MM.1S (cell line): ENCODE results near the gene EFNA4.

Source experiments
- EZH2 ChIP-seq: fragments of 300-600 bp; sonication (generic); optimal IDR thresholded peaks from 2 replicates; pipeline ENCODE3; 2017; ENCODE audit warnings: low read depth, mild to moderate bottlenecking, antibody characterized with exemption, low read length, mixed read lengths
- EZH2phosphoT487 ChIP-seq: fragments of 300-600 bp; sonication (generic); IDR thresholded peaks from 2 replicates; pipeline ENCODE4 v1.6.1; 2018; ENCODE audit warnings: antibody characterized with exemption, low read length
- TF ChIP-seq, protein P1 (sequence below): fragments of 300-600 bp; sonication (generic); IDR thresholded peaks from 2 replicates; pipeline ENCODE4 v1.5.1; 2016; ENCODE audit warnings: antibody characterized with exemption, low read length, mixed read lengths

DNA sequence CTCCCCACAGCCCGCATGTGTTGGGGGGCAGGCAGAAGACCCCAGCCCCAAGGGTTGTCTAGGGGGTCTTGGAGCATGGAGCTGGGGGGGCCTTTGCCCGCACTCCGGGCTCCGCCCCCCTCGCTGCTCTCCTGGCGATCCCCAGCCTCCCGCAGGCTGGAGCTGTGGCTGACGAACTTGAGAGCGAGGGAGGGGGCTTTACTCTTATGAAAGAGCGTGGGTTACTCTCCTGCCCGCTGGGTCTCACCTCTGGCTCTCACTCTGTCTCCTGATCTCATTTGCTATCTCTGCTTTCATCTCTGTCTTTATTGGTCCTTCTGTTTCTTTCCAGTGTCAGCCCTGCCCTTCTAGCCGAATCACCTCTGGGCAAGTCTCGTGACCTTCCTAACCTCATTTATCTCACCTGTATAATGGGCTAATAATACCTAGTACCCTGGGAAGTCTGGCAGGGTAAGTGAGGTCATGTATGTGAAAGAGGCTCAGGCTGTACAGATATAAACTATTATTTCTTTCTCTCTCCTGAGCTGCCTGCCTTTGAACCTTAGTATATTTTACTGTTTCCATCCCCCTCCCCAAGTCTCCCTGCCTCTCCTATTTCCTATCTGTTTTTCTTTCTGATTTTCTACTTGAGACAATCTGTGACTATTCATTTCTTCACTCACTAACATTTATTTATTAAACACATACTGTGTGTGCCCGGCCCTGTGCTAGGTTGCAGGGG is 731 bp downstream of the EFNA4 start:
- TF ChIP-seq, protein P1, sequence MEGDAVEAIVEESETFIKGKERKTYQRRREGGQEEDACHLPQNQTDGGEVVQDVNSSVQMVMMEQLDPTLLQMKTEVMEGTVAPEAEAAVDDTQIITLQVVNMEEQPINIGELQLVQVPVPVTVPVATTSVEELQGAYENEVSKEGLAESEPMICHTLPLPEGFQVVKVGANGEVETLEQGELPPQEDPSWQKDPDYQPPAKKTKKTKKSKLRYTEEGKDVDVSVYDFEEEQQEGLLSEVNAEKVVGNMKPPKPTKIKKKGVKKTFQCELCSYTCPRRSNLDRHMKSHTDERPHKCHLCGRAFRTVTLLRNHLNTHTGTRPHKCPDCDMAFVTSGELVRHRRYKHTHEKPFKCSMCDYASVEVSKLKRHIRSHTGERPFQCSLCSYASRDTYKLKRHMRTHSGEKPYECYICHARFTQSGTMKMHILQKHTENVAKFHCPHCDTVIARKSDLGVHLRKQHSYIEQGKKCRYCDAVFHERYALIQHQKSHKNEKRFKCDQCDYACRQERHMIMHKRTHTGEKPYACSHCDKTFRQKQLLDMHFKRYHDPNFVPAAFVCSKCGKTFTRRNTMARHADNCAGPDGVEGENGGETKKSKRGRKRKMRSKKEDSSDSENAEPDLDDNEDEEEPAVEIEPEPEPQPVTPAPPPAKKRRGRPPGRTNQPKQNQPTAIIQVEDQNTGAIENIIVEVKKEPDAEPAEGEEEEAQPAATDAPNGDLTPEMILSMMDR, result no peak
- TF ChIP-seq EZH2phosphoT487, result no peak
- no peak for TF ChIP-seq EZH2
